GM21367 (cell line): ENCODE measurements around the gene MCTP1.
"Not testable (repeated sequence)": the region's sequence is repeated elsewhere in the genome, so short reads cannot be mapped to it uniquely, and the experiment has no call there.

Source experiments
- ATAC-seq: cut with Tn5 transposase; IDR thresholded peaks from one replicate; pipeline ENCODE4 v1.9.1; 2021; ENCODE audit not compliant: unreplicated experiment

MCTP1 gene

GRCh38 chr5:94841598-94842322, 443.1 kb downstream of the MCTP1 start:
- ATAC-seq = no peak

- ATAC-seq = no peak
These were observed 451.0 kb downstream of the MCTP1 start for GRCh38 chr5:94833851-94834250.

- no peak for ATAC-seq
These were observed 452.2 kb downstream of the MCTP1 start for GRCh38 chr5:94832685-94833084.

- ATAC-seq = peak; percentile 87
These were observed 454.4 kb downstream of the MCTP1 start for GRCh38 chr5:94830520-94830919.

- not testable (repeated sequence) for ATAC-seq
These were observed 456.7 kb downstream of the MCTP1 start for GRCh38 chr5:94828222-94828621.

GRCh38 chr5:94820488-94820887, 464.4 kb downstream of the MCTP1 start:
- ATAC-seq = no peak

GRCh38 chr5:94818904-94819303, 466.0 kb downstream of the MCTP1 start:
- no peak for ATAC-seq

GRCh38 chr5:94815313-94816039, 469.4 kb downstream of the MCTP1 start:
- ATAC-seq = no peak

- ATAC-seq = no peak
These were observed 472.7 kb downstream of the MCTP1 start for GRCh38 chr5:94812232-94812631.

- no peak for ATAC-seq
These were observed 473.6 kb downstream of the MCTP1 start for GRCh38 chr5:94811331-94811730.

- no peak for ATAC-seq
These were observed 474.0 kb downstream of the MCTP1 start for GRCh38 chr5:94810877-94811276.

- ATAC-seq = no peak
These were observed 474.6 kb downstream of the MCTP1 start for GRCh38 chr5:94810281-94810680.

- ATAC-seq = no peak
These were observed 476.4 kb downstream of the MCTP1 start for GRCh38 chr5:94808497-94808896.

GRCh38 chr5:94807985-94808384, 476.9 kb downstream of the MCTP1 start:
- no peak for ATAC-seq

GRCh38 chr5:94802450-94802849, 482.4 kb downstream of the MCTP1 start:
- no peak for ATAC-seq

GRCh38 chr5:94796586-94796985, 488.3 kb downstream of the MCTP1 start:
- ATAC-seq = no peak

- ATAC-seq = peak; percentile 32
These were observed 491.1 kb downstream of the MCTP1 start for GRCh38 chr5:94793816-94794198.

GRCh38 chr5:94793113-94793815, 491.6 kb downstream of the MCTP1 start:
- ATAC-seq = peak; percentile 99

- ATAC-seq = no peak
These were observed 493.1 kb downstream of the MCTP1 start for GRCh38 chr5:94791829-94792228.

GRCh38 chr5:94788527-94788926, 496.4 kb downstream of the MCTP1 start:
- no peak for ATAC-seq

GRCh38 chr5:94784536-94785505, 500.1 kb downstream of the MCTP1 start:
- no peak for ATAC-seq
